Umbilical cord (tissue), 2 donors: ENCODE measurements around the gene GABBR2. TPM values are rescaled to one million over a fixed set of nuclear protein-coding genes. Genes with fewer than 3 reads are reported as not detected.

Source experiments
- DNase-seq: peaks from one replicate; pipeline ENCODE4 v3.0.0-alpha.2; 2015; ENCODE audit warnings: low spot score
- total RNA-seq: library from RNA; depleted of rRNA; stranded (reverse); fragments of >200 nt; gene quantifications from one replicate; pipeline ENCODE4 v1.2.3, GENCODE V29; 2014; ENCODE audit warnings: low replicate concordance; ENCODE audit not compliant: insufficient read depth

GABBR2 gene
- total RNA-seq, 1 donor from 2014 or later: 0.24 TPM

- DNase-seq: no peak
Observed at GRCh38 chr9:98345011-98345410, 363.7 kb downstream of the GABBR2 start.

DNA sequence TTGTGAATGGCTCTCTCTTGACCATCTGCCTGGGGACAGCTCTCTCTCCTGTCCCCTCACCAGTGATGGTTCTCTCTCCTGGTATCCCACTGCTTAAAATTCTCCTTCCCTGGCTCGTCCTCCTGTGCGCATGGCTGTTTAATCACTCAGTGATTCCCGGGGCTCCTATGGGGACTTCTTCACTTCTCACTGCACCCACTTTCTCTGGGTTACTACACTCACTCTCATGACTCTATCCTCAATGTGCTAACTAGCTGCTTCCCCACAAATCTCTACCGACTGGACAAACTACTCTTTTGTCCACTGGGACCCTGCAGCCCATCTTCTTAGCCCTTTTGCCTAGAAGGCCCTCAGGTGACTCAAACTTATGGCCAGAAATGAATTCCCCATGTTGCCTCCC, 364.2 kb downstream of the GABBR2 start:
- DNase-seq: no peak

- DNase-seq: no peak
Observed at GRCh38 chr9:98342820-98343210, 365.9 kb downstream of the GABBR2 start.

GRCh38 chr9:98342098-98342819, 366.5 kb downstream of the GABBR2 start:
- DNase-seq: no peak

DNA sequence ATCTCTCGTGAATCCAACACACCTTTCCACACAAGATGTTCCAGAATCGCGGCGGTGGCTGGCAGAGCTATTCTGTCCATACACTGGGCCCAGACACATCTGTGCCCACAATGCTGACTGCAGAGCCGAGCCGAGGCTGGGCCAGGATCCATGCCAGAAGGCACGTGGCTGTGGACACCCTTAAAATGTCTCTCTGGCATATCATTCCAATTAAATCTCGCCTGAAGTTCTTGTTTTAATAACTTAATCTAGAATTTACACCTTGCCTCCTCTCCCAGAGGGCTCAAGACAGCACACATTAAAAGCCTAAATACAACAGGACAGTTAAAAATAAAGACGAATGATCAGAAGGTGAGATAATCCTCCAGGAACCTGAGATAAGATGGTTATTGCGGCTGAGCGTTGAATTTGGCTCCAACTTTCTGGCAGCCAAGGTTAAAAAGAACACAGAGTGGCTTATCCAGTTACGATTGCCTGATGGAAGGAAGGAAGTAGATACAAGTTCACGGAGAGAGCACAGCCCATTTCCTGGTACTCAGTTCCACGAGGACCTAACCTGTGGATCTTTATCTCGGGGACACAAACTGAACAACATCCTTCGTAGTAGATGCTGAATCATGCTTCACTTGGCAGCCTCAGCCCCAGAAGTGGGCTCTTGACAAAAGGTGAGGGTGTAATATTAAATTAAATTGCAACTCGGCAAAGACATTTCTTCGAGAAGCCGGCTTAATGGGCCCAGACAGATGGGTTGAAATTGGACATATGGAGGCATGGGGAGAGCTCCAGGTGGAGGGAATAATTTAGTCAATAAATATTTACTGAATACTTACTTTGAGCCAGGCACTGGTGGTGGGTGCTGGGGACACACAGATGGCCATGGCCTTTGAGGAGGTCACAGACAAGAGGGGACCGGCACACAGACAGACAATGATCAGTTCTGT, 367.3 kb downstream of the GABBR2 start:
- no peak for DNase-seq

GRCh38 chr9:98339987-98340800, 368.5 kb downstream of the GABBR2 start:
- no peak for DNase-seq

GRCh38 chr9:98335661-98336060, 373.1 kb downstream of the GABBR2 start:
- no peak for DNase-seq

DNA sequence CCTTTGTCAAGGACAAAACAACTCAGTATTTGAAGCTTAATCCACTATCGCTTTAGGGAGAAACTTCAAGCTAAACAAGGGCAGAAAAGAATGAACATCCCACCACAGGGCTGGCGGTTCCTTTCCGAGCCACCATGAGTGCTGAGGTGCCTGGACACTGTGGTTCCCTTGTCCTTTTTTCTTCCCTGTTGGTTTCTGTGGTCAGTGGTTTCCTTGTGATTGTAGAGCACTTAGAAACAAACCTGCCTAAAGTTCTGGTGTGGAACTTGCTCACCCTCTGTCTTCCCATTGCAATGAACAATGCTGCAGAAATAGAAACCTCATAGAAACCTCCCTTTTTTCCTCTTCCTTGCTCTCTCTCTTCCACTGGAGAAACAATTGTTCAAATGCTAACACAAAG, 373.9 kb downstream of the GABBR2 start:
- DNase-seq: no peak

DNA sequence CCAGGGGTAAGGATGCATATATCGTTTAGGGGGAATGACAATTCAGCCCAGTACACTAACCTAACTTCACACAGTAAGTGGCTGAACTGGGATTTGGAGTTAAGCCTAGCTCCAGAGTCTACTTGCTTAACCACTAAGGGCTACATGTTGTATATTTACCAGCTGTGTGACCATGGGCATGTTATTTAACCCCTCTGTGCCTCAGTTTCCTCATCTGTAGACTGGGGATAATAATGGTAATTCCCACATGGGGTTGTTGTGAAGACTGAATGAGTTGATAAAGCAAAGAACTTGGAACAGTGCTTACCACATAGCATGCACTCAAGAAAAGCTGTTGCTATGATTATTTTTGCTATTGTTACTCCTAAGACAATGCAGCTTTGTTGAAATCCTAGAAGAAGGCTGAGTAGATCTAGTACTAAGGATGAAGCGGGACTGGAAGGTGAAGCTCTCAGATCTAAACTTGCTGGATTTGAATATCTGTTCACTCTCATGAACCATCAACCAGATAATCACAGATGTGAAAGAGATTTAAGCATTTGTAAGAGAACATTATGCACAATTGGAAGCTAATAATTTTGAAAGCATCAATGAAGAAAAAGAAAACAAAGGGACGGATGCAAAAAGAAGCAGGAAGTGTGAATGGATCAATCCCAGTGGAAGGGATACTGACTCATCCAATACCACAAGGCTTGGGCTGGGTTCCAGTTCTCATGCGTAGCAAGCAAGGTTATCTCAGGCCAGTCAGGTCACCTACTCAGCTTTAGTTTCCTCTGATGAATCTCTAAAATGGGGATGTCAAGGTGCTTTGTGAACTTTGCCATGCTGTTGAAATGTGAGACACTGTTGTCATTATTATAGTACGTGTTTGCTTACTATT, 374.8 kb downstream of the GABBR2 start:
- no peak for DNase-seq

GRCh38 chr9:98332405-98332831, 376.3 kb downstream of the GABBR2 start:
- DNase-seq: peak; percentile 81

DNA sequence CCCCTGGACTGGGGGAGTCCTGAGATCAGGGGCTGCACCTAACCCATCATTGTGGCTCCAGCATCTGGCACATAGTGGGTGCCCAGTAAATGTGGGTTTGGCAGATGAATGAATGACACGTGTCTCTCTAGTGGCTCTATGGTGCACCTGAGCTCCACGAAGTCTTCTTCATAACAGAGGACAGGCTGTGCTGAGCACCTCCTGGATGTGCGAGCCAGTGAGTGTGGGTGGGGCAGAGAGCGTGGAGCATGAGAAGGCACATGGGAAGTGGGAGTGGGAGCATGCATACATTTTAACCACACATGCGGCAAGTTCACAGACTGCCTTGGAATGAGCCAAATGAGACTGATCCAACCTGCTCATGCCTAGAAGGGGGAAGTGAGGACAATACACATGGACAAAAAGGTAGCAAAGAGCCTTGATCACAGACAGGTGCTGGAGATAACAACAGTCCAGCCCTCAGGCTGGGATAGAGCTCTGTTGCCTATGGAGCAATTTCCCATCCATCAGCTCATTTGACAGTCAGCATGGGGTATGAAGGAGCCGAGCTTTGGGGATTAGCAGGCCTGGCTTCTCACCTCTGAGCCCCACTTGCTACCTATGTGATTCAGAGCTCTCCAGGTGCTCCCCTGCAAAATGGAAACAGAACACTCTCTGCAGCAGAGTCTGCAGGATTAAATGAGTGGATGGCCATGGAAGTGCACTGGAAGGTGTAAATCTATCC, 377.0 kb downstream of the GABBR2 start:
- DNase-seq: no peak

DNA sequence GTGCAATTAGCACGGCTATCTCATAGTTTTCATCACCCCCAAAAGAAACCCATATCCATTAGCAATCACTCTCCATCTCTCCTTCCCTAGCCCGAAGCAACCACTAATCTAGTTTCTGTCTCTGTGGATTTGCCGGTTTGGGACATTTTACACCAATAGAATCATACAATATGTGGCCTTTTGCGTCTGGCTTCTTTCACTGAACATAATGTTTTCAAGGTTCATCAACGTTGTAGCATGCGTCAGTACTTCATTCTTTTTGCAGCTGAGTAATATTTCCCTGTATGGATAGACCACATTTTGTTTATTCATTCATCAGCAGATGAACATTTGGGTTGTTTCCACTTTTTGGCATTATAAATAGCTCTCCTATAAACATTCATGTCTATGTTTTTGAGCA, 377.9 kb downstream of the GABBR2 start:
- no peak for DNase-seq

GRCh38 chr9:98329904-98330303, 378.8 kb downstream of the GABBR2 start:
- no peak for DNase-seq

DNA sequence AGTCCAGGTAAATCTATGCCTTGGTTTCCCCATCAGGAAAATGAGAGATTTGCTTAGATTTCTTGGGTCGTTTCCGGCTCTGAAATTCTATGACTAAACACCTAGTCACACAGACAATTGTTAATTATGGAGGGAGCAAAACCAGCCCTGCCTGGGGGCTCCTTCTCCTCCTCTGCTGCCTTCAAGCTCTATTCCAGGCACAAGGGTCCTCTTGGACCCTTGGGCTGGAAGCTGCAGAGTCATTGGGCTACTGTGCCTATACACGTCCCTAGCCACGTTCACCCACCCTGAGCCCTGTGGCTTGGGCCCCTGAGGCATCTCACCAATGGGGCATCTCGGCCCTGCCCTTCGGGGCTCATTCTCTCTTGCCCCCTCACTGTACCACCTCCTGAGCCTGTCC, 379.5 kb downstream of the GABBR2 start:
- no peak for DNase-seq

GRCh38 chr9:98328770-98329169, 380.0 kb downstream of the GABBR2 start:
- DNase-seq: no peak

DNA sequence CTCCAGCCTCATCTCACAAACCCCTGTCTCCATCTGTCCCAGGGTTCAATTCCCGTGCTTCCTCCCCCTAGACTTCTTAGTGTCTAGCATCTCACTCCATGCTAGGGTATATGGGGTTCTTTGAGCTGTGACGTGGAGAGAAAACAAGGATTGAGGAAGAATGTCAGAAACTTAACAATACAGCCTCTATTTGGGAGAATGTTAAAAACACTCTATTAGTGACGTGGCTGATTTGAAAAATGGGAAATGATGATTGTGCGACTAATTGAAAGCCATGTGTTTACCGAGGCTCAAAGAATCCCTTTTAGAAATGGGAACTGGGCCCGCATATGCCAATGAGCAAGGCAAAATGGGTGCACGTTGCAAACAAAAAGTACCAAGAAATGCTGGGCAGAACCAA, 380.6 kb downstream of the GABBR2 start:
- DNase-seq: no peak

DNA sequence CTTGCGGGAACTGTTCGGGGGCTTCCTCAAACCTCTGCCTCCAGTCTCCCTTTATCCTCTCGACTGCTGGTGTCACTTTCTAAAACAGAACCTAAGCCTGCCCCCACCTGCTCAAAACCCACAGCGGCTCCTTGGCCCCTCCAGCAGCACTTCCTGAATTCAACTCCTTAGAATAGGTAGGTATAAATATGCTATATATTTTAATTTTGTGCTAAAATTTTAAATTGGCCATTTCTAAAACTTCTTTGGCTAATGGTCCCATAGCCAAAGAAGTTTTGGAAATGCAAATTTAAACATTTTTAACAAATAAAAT, 381.5 kb downstream of the GABBR2 start:
- DNase-seq: no peak

DNA sequence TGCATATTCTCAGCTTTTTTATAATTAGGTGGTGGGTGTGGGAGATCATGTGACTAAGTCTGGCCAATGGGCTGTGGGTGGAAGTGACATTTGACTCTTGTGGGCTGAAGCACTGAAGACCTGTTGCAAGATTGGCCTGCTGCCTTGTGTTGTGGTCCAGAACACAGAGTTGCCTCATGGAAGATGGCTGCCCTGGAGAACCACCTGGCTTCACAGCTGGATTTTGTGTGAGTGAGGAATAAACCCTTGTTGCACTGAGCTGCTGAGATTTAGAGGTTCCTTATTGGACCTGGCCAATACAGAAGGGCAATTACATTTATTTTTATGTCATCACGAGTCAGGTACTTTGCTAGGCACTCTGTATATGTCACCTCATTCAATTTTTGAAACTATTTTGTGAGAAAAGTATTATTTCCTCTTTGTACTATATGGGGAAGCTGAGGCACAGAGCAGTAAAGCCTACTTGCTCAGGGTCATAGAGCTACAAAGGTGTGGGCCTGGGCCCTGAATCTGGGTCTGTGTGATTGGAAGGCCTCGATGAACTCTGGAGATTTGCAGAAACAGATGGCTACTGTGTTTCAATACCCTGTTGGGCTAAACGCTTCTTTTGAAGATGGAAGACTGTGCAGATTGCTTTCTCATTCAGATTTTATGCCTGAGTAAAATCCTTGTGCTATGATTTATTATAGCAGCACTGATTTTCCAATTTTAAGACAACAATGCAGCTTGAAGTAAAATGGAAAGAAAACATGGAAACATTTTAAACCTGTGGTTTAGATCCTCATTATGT, 382.1 kb downstream of the GABBR2 start:
- no peak for DNase-seq

GRCh38 chr9:98324801-98325200, 383.9 kb downstream of the GABBR2 start:
- DNase-seq: no peak

- no peak for DNase-seq
Observed at GRCh38 chr9:98323831-98324135, 385.0 kb downstream of the GABBR2 start.
